H1 (cell line): ENCODE data around the gene VGLL4. TPM values are rescaled to one million over a fixed set of nuclear protein-coding genes. Genes with fewer than 3 reads are reported as not detected.

Experiments used
- CTCF ChIA-PET: fragments of 300-600 bp; sonication (Branson Sonifier 250); formaldehyde crosslinking; loops from one replicate; lab custom pipeline; 2021; ENCODE audit not compliant: partially characterized antibody; lab: Charles Lee
- POLR2A ChIA-PET: fragments of 300-600 bp; sonication (Branson Sonifier 250); formaldehyde crosslinking; loops from one replicate; lab custom pipeline; 2021; ENCODE audit warnings: inconsistent platforms; ENCODE audit not compliant: partially characterized antibody; lab: Charles Lee
- DNase-seq, 2 experiments: peaks; one replicate each; pipeline versions ENCODE4 v3.0.0 to v3.0.0-alpha.2; 2010 to 2022; ENCODE audit warnings: low spot score in 2 of 2, low read depth in 1 of 2, mixed read lengths in 1 of 2
- FAIRE-seq: peaks from 2 replicates; lab custom pipeline; 2011; peaks lifted over from hg19 to GRCh38; lab: Jason Lieb, UNC
- H2AFZ ChIP-seq: 2 replicates; pipeline ENCODE4 v1.8.1; 2012; ENCODE audit warnings: low read length, inconsistent platforms
- H2AK5ac ChIP-seq: 2 replicates; pipeline ENCODE4 v1.6.1; 2013; ENCODE audit warnings: low read depth, low read length
- H2BK120ac ChIP-seq: replicated peaks from 2 replicates; pipeline ENCODE3; 2013; ENCODE audit warnings: low read depth, low read length, inconsistent platforms
- H2BK12ac ChIP-seq: 2 replicates; pipeline ENCODE4 v1.6.1; 2013; ENCODE audit warnings: low read depth, low read length
- H2BK15ac ChIP-seq: 2 replicates; pipeline ENCODE4 v1.6.1; 2013; ENCODE audit warnings: low read length
- H2BK20ac ChIP-seq: 2 replicates; pipeline ENCODE4 v1.6.1; 2013; ENCODE audit warnings: low read length
- H2BK5ac ChIP-seq: 2 replicates; pipeline ENCODE4 v1.6.1; 2013; ENCODE audit warnings: low read depth, low read length
- H3K14ac ChIP-seq: 2 replicates; pipeline ENCODE4 v1.6.1; 2013; ENCODE audit warnings: inconsistent platforms; ENCODE audit not compliant: insufficient read length
- H3K18ac ChIP-seq: 2 replicates; pipeline ENCODE4 v1.6.1; 2013; ENCODE audit warnings: low read length; ENCODE audit errors: extremely low read depth
- H3K23ac ChIP-seq: 2 replicates; pipeline ENCODE4 v1.6.1; 2013; ENCODE audit warnings: inconsistent platforms; ENCODE audit not compliant: insufficient read length
- H3K23me2 ChIP-seq: 2 replicates; pipeline ENCODE4 v1.6.1; 2013; ENCODE audit warnings: low read depth, low read length
- H3K27ac ChIP-seq: 2 replicates; pipeline ENCODE4 v1.6.1; 2011; ENCODE audit warnings: low read depth, low read length, inconsistent platforms
- H3K27me3 ChIP-seq, 4 experiments: replicated peaks in 1 of 4; 1 replicate in 1 of 4; 2 replicates in 3 of 4; pipeline versions ENCODE4 v1.6.1 to v1.8.1; 2011 to 2013; ENCODE audit warnings: low read length in 3 of 4, mild to moderate bottlenecking in 3 of 4, inconsistent platforms in 2 of 4, mixed read lengths in 2 of 4, moderate library complexity in 1 of 4; ENCODE audit not compliant: control insufficient read depth in 3 of 4, insufficient read depth in 3 of 4; ENCODE audit errors: extremely low read depth in 1 of 4
- H3K36me3 ChIP-seq, 4 experiments: 2 replicates each; pipeline versions ENCODE4 v1.6.1 to v1.8.1; 2011 to 2013; ENCODE audit warnings: mild to moderate bottlenecking in 4 of 4, low read length in 3 of 4, moderate library complexity in 2 of 4, control low read depth in 1 of 4, inconsistent platforms in 1 of 4; ENCODE audit not compliant: insufficient read depth in 4 of 4, control insufficient read depth in 2 of 4
- H3K4ac ChIP-seq: replicated peaks from 2 replicates; pipeline ENCODE3; 2013; ENCODE audit warnings: low read length, low read depth, mixed read lengths, inconsistent platforms; ENCODE audit not compliant: insufficient read length
- H3K4me1 ChIP-seq, 4 experiments: replicated peaks in 1 of 4; 1 replicate in 1 of 4; 2 replicates in 3 of 4; pipeline versions ENCODE4 v1.6.1 to v1.8.1; 2011 to 2013; ENCODE audit warnings: low read length in 3 of 4, inconsistent platforms in 2 of 4, mixed read lengths in 1 of 4; ENCODE audit not compliant: insufficient read depth in 4 of 4, control insufficient read depth in 3 of 4
- H3K4me2 ChIP-seq, 2 experiments: 2 replicates each; pipeline versions ENCODE4 v1.6.1 to v1.8.1; 2011 to 2013; ENCODE audit warnings: low read depth in 2 of 2, low read length in 2 of 2, control low read depth in 1 of 2, inconsistent platforms in 1 of 2, mild to moderate bottlenecking in 1 of 2; ENCODE audit not compliant: insufficient read depth in 1 of 2
- H3K4me3 ChIP-seq, 4 experiments: fragments of 200-600, 300-600 bp in 1 of 4; sonication (generic), shearing (Covaris generic), sonication (Bioruptor Twin) in 1 of 4; 2 replicates each; pipeline versions ENCODE4 v1.5.1 to v1.8.1; 2011 to 2016; ENCODE audit warnings: low read length in 4 of 4, low read depth in 3 of 4, control low read depth in 2 of 4, inconsistent platforms in 2 of 4, mild to moderate bottlenecking in 2 of 4, mixed read lengths in 1 of 4, moderate library complexity in 1 of 4; ENCODE audit not compliant: insufficient read depth in 2 of 4; ENCODE audit errors: extremely low read depth in 1 of 4
- H3K56ac ChIP-seq: replicated peaks from 2 replicates; pipeline ENCODE3; 2013; ENCODE audit warnings: low read depth, mild to moderate bottlenecking, mixed read lengths, low read length, inconsistent platforms; ENCODE audit not compliant: insufficient read length
- H3K79me1 ChIP-seq: 2 replicates; pipeline ENCODE4 v1.6.1; 2013; ENCODE audit warnings: low read depth, low read length, control low read depth
- H3K79me2 ChIP-seq, 2 experiments: 2 replicates each; pipeline versions ENCODE4 v1.6.1 to v1.8.1; 2012 to 2013; ENCODE audit warnings: low read length in 2 of 2, mild to moderate bottlenecking in 2 of 2, inconsistent platforms in 1 of 2; ENCODE audit not compliant: insufficient read depth in 2 of 2, control insufficient read depth in 1 of 2
- H3K9ac ChIP-seq, 4 experiments: replicated peaks in 1 of 4; 1 replicate in 1 of 4; 2 replicates in 3 of 4; pipeline versions ENCODE4 v1.6.1 to v1.8.1; 2011 to 2013; ENCODE audit warnings: low read depth in 3 of 4, low read length in 3 of 4, control low read depth in 2 of 4, mild to moderate bottlenecking in 2 of 4, moderate library complexity in 2 of 4, inconsistent platforms in 1 of 4; ENCODE audit errors: extremely low read depth in 1 of 4
- H3K9me3 ChIP-seq, 2 experiments: 2 replicates each; pipeline versions ENCODE4 v1.6.1 to v1.8.1; 2012 to 2013; ENCODE audit warnings: mild to moderate bottlenecking in 2 of 2, moderate library complexity in 2 of 2, control low read depth in 1 of 2, inconsistent platforms in 1 of 2, low read depth in 1 of 2, low read length in 1 of 2, mixed read lengths in 1 of 2; ENCODE audit not compliant: insufficient read depth in 2 of 2
- H4K20me1 ChIP-seq, 2 experiments: replicated peaks in 1 of 2; 2 replicates each; pipeline versions ENCODE3 to v1.8.1; 2011 to 2013; ENCODE audit warnings: inconsistent platforms in 2 of 2, low read length in 2 of 2, mild to moderate bottlenecking in 1 of 2; ENCODE audit not compliant: insufficient read depth in 2 of 2, control insufficient read depth in 1 of 2
- H4K5ac ChIP-seq: 2 replicates; pipeline ENCODE4 v1.6.1; 2013; ENCODE audit warnings: low read length, low read depth, mixed read lengths, inconsistent platforms; ENCODE audit not compliant: insufficient read length
- H4K8ac ChIP-seq: 2 replicates; pipeline ENCODE4 v1.8.0; 2013; ENCODE audit warnings: mild to moderate bottlenecking, moderate library complexity, low read length, inconsistent platforms; ENCODE audit not compliant: insufficient read depth; ENCODE audit errors: extremely low read depth
- H4K91ac ChIP-seq: replicated peaks from 2 replicates; pipeline ENCODE3; 2013; ENCODE audit warnings: low read length, mixed read lengths, inconsistent platforms; ENCODE audit not compliant: insufficient read length
- KDM4A ChIP-seq: IDR thresholded peaks from one replicate; pipeline ENCODE4 v1.7.1; 2012; ENCODE audit warnings: low read depth, mild to moderate bottlenecking, moderate library complexity, low read length, inconsistent platforms; ENCODE audit not compliant: severe bottlenecking
- RNF2 ChIP-seq: fragments of 200-900, 300-1000 bp; sonication (generic); IDR thresholded peaks from 2 replicates; pipeline ENCODE4 v1.7.1; 2016; ENCODE audit warnings: borderline replicate concordance, low read depth, mild to moderate bottlenecking, antibody characterized with exemption, low read length; ENCODE audit not compliant: poor library complexity, severe bottlenecking; ENCODE audit errors: missing control alignments
- SUZ12 ChIP-seq: fragments of 200-600 bp; sonication (generic); IDR thresholded peaks from 2 replicates; pipeline ENCODE4 v1.6.1; 2012; ENCODE audit warnings: mild to moderate bottlenecking, inconsistent platforms, low read length, moderate library complexity, mixed read lengths
- WGBS, 2 experiments: shearing (Covaris generic) in 1 of 2; methylation state at CpG; one replicate each; pipeline versions ENCODE4 v1.1.6 to v1.1.7; 2013 to 2015; ENCODE audit warnings: low lambda C conversion rate in 2 of 2, mixed read lengths in 2 of 2, inconsistent platforms in 1 of 2, low coverage in 1 of 2, missing lambda C conversion rate in 1 of 2; ENCODE audit not compliant: insufficient replicate concordance in 2 of 2, insufficient coverage in 1 of 2, insufficient read length in 1 of 2; ENCODE audit errors: extremely low coverage in 1 of 2, missing lambda C conversion rate in 1 of 2; 5-methylcytosine and 5-hydroxymethylcytosine counted together
- polyA plus RNA-seq, 7 experiments: library from polyadenylated mRNA; depleted of rRNA in 3 of 7; stranded (reverse) in 5 of 7; unstranded in 2 of 7; fragments of >200 nt in 5 of 7; fragments of 200-250 nt in 2 of 7; gene quantifications; 1 replicate in 5 of 7; 2 replicates in 1 of 7; 4 replicates in 1 of 7; pipeline versions ENCODE4 v1.2.1 to v1.2.3, GENCODE V29; 2011 to 2013; ENCODE audit warnings: missing spikeins in 2 of 7, mixed read lengths in 2 of 7
- total RNA-seq: library from RNA; stranded (reverse); fragmentation: NEBNext Ultra II Directional; extraction: Animal tissue kit (Norgen Biotek cat#: 25700); gene quantifications from 2 replicates; pipeline ENCODE4 v1.2.1, GENCODE V29; 2021

VGLL4 gene
- total and polyA plus RNA-seq, 2 of the 8 experiments (the other 6 are each of a cell fraction or from before 2014, with no cell fraction given): 45.1 to 50.0 TPM

DNA sequence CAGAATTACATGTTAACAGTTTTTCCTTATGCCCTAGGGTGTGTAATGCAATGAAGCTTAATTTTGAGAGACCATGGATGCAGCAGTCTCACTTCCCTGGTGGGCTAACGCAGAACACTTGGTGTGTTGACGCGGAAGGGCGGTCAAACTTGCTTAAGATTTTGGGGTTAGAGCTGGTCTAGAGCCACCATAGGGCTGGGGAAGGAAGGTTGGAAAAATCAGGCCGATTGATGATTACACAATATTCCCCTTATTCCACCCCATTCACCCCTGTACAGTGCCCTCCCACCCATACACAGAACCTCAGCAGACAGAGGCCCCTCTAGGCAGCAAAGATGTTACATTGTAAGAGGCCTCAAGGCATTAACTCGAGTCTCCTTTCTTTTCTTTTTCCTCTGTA, 24.3 kb downstream of the VGLL4 start:
- H3K9ac ChIP-seq: no peak overlapping the region
- no peak overlapping the region for H3K4me3 ChIP-seq
- H3K9me3 ChIP-seq: no peaks in the 10 kb centered on the region
- H2AK5ac ChIP-seq: no peak overlapping the region
- H3K36me3 ChIP-seq: no peaks in the 10 kb centered on the region
- no peak overlapping the region for H3K4ac ChIP-seq
- no peak overlapping the region for H2AFZ ChIP-seq
- WGBS, 2 experiments: 91% methylated on average over 6 of the region's 6 CpGs; no CpG with 5 or more reads in 1 of the 2 experiments
- no peak overlapping the region for H4K5ac ChIP-seq
- peaks cover 12% of the 10 kb centered on the region for H3K79me1 ChIP-seq
- H4K20me1 ChIP-seq: peaks cover 22 to 35% of the 10 kb centered on the region in 2 experiments
- TF ChIP-seq KDM4A (no peak), SUZ12 (no peak), RNF2 (no peak)
- TF ChIP-seq, all 59 proteins: peak for 0
- Histone ChIP-seq H4K91ac (no peak overlapping the region), H2BK12ac (no peak overlapping the region), H3K14ac (no peak overlapping the region), H2BK5ac (no peak overlapping the region), H3K4me2 (no peak overlapping the region), H3K27ac (no peak overlapping the region), H3K18ac (no peak overlapping the region), H4K8ac (no peak overlapping the region), H3K27me3 (no peaks in the 10 kb centered on the region), H2BK120ac (no peak overlapping the region), H3K23me2 (no peaks in the 10 kb centered on the region), H3K23ac (no peak overlapping the region), H2BK15ac (no peak overlapping the region), H3K79me2 (peaks cover 8 to 99% of the 10 kb centered on the region in 2 experiments), H3K4me1 (peaks cover 10 to 23% (median 16%) of the 10 kb centered on the region in 4 experiments), H2BK20ac (no peak overlapping the region), H3K56ac (no peak overlapping the region)
- DNase-seq: no peak
- FAIRE-seq: no peak
- POLR2A ChIA-PET: interaction anchor here (1.4 kb wide), 1 partner anchor 24 kb away, joined by 3 read pairs; the partner anchor contains the start of gene VGLL4
- CTCF ChIA-PET: interaction anchor here (0.9 to 1.6 kb wide), 4 partner anchors 12 to 239 kb away, joined by 3 to 5 read pairs (median 4); no protein-coding TSS in a partner anchor
